Right atrium auricular region (tissue), 2 donors: ENCODE data around the gene COA8. TPM values are rescaled to one million over a fixed set of nuclear protein-coding genes. Genes with fewer than 3 reads are reported as not detected.

Experiments
- DNase-seq: peaks from one replicate; pipeline ENCODE4 v3.0.0-alpha.2; 2019; ENCODE audit warnings: low spot score
- H3K27ac ChIP-seq, 2 donors: fragments of 200-600 bp; sonication (generic); 1 replicate in 1 of 2; 2 replicates in 1 of 2; pipeline ENCODE4 v1.5.1; 2016 to 2019
- H3K27me3 ChIP-seq, 2 donors: fragments of 200-600 bp; sonication (generic); one replicate each; pipeline versions ENCODE4 v1.5.1 to v1.6.0; 2017 to 2019
- H3K36me3 ChIP-seq: fragments of 200-600 bp; sonication (generic); one replicate; pipeline ENCODE4 v1.5.1; 2016
- H3K4me1 ChIP-seq, 2 donors: fragments of 200-600 bp; sonication (generic); one replicate each; pipeline versions ENCODE4 v1.5.1 to v1.6.0; 2017 to 2019
- H3K4me3 ChIP-seq, 2 donors: fragments of 200-600 bp; sonication (generic); 1 replicate in 1 of 2; 2 replicates in 1 of 2; pipeline ENCODE4 v1.5.1; 2017 to 2019; ENCODE audit warnings: mild to moderate bottlenecking in 1 of 2, moderate library complexity in 1 of 2
- H3K9me3 ChIP-seq, 2 donors: fragments of 200-600 bp; sonication (generic); one replicate each; pipeline ENCODE4 v1.5.1; 2019
- total RNA-seq, 2 donors: library from RNA; depleted of rRNA; stranded (reverse); fragments of >200 nt; gene quantifications; one replicate each; pipeline ENCODE4 v1.1.0, GENCODE V29; 2016
- TF ChIP-seq, protein P1 (sequence below), 2 donors: fragments of 200-600 bp; sonication (generic); IDR thresholded peaks; one replicate each; pipeline ENCODE4 v1.5.1; 2019; ENCODE audit warnings: antibody characterized with exemption in 2 of 2

COA8 gene
- total RNA-seq, 2 donors from 2014 or later = 21.3 to 53.2 TPM

DNA sequence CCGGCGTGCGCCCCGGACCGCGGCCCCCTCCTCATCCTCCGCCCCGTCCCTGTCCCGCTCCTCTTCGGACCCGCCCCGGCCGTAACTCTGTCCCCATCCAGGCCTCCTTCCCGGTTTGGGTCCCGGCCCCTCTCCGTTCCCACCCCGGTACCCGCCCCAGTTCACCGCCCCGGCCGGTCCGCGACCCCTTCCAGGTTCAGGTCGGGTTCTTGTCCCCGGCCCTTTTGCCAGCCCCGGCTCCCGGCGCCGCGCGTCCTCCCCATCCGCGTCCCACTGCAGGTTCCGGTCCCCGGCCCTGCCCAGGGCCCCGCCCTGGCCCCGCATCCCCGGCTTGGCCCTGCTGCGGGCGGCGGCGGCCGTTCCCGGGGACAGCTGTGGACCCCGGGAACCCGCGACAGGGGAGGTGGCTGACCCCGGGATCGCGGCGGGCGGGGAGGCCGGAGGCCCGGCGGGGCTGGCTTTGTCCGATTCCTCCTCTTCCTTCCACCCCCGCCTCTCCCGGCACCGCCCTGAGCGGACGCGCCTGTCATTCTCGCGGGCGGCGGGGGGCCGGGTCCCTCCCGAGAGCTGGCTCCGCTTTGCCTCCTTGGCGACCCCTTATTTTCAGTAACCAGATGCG is 66.9 kb downstream of the COA8 start:
- TF ChIP-seq, protein P1, sequence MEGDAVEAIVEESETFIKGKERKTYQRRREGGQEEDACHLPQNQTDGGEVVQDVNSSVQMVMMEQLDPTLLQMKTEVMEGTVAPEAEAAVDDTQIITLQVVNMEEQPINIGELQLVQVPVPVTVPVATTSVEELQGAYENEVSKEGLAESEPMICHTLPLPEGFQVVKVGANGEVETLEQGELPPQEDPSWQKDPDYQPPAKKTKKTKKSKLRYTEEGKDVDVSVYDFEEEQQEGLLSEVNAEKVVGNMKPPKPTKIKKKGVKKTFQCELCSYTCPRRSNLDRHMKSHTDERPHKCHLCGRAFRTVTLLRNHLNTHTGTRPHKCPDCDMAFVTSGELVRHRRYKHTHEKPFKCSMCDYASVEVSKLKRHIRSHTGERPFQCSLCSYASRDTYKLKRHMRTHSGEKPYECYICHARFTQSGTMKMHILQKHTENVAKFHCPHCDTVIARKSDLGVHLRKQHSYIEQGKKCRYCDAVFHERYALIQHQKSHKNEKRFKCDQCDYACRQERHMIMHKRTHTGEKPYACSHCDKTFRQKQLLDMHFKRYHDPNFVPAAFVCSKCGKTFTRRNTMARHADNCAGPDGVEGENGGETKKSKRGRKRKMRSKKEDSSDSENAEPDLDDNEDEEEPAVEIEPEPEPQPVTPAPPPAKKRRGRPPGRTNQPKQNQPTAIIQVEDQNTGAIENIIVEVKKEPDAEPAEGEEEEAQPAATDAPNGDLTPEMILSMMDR (IDR thresholded peaks at IDR 0.05) = no peak
- Histone ChIP-seq H3K9me3 (no peaks in the 10 kb centered on the region), H3K27ac (peak overlapping the region; percentile 99 to 100), H3K4me3 (peak overlapping the region; percentile 99), H3K27me3 (no peaks in the 10 kb centered on the region), H3K4me1 (peaks cover 0 to 69% of the 10 kb centered on the region in 2 donors), H3K36me3 (no peaks in the 10 kb centered on the region)
- no peak for DNase-seq

DNA sequence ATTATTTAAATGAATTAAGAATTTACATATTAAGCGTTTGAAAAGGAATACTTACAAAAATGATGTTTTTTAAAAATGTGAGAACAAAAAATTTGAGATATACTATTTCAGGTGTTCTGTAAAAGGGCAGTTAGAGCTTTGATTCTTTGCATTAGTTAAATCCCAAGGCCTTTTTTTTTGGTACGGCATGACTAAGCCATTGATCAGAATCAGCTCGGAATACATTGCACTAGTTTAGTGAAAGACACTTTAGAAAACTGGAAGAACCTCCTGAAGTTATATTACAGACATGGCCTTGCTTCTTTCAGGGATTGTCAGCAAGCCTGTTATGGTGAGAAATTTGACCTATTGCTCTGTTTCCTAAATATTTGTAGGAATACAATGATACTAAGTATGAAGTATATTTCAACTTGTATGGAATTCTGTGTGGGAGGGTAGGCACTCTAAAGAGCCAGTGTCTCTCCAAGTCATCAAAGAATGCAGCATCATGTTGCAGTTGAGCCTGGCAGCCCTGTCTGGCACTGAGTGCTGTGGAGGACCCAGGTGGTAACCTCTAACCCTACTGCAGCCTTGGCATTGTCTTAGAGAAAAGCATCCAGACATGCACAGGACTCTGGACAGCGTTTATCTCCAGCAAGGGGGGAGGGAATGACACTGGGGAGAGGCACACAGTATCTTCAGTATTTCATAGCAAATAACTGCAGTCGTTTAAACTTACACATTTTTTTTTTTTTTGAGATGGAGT is 67.8 kb downstream of the COA8 start:
- Histone ChIP-seq H3K27ac (peak overlapping the region; percentile 99 to 100), H3K4me1 (peaks cover 0 to 69% of the 10 kb centered on the region in 2 donors), H3K4me3 (peak overlapping the region; percentile 99), H3K27me3 (no peaks in the 10 kb centered on the region), H3K36me3 (no peaks in the 10 kb centered on the region), H3K9me3 (no peaks in the 10 kb centered on the region)
- TF ChIP-seq, protein P1 (IDR thresholded peaks at IDR 0.05) = no peak
- no peak for DNase-seq

DNA sequence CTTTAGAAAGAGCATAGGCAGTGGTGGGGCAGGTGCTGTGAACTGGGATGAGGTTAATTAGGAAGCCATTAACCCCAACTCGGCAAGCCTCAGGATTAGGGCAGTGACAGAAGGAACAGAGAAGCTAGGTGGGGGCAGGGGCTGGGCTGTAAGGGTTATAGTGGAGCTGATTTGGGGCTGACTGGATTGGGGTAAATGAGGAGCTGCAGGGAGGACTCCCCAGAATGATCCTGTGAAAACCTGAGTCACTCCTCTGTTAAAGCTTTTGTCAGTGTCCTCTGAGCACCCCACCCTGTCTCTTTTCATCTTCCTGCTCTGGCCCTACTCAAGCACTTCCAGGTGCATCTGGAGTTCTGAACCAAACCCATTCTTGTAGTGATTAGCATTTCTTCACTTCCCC is 70.6 kb downstream of the COA8 start:
- H3K36me3 ChIP-seq = no peaks in the 10 kb centered on the region
- H3K27ac ChIP-seq = no peak overlapping the region
- H3K4me1 ChIP-seq = peaks cover 0 to 80% of the 10 kb centered on the region in 2 donors
- TF ChIP-seq, protein P1 (IDR thresholded peaks at IDR 0.05) = no peak
- H3K27me3 ChIP-seq = no peaks in the 10 kb centered on the region
- no peak overlapping the region for H3K4me3 ChIP-seq
- no peaks in the 10 kb centered on the region for H3K9me3 ChIP-seq
- no peak for DNase-seq

DNA sequence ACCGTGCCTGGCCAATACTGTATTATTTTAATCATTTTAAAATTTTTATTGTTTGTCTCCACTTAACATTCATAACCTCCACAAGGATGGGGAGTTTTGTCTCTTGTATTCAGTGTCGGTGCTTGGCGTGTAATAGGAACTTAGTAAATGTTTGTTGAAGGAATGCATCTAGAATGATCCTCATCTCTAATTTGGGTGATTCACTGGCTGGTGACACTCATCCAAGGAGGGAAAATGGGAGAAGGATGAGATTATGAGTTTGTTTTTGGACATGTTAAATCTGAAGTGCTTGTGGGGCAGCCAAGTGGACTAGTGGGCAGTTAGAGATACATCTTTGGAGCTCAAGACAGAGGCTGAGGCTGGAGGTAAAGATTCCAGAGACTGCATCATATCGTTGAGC is 71.4 kb downstream of the COA8 start:
- Histone ChIP-seq H3K4me1 (peaks cover 0 to 85% of the 10 kb centered on the region in 2 donors), H3K36me3 (no peaks in the 10 kb centered on the region), H3K27ac (peak overlapping the region in 1 of 2 donors; percentile 10)

DNA sequence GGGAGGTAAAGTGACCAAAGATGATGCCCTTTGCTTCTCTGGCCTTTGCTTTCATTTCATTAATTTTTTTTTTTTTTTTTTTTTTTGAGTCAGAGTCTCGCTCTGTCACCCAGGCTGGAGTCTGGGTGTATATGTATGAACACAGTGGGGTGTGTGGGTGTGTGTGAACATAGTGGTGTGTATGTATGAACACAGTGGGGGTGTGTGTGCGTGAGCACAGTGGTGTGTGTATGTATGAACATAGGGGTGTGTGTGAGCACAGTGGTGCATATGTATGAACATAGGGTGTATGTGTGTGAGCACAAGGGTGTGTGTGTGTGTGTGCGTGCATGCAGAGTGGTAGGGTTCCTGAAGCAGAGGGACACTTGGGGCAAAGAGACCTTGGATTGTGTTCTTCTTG is 75.8 kb downstream of the COA8 start:
- no peaks in the 10 kb centered on the region for H3K36me3 ChIP-seq
- H3K27me3 ChIP-seq = no peaks in the 10 kb centered on the region
- H3K4me3 ChIP-seq = no peak overlapping the region
- H3K9me3 ChIP-seq = no peaks in the 10 kb centered on the region
- H3K4me1 ChIP-seq = peaks cover 0 to 60% of the 10 kb centered on the region in 2 donors
- H3K27ac ChIP-seq = no peak overlapping the region
- TF ChIP-seq, protein P1 (IDR thresholded peaks at IDR 0.05) = no peak
- DNase-seq = no peak

More for the DNA sequence above, 71.4 kb downstream of the COA8 start:
- Histone ChIP-seq H3K27me3 (no peaks in the 10 kb centered on the region), H3K9me3 (no peaks in the 10 kb centered on the region), H3K4me3 (no peak overlapping the region)
- TF ChIP-seq, protein P1 (IDR thresholded peaks at IDR 0.05) = no peak
- no peak for DNase-seq

Other genes with a start within 250 kb of the COA8 start
- 100 to 1,000 TPM; 175 to 205 TPM for gene EIF5, start 228.7 kb upstream of the COA8 start, total RNA-seq
- 10 to 100 TPM; 71.7 to 74.2 TPM for gene MARK3, start 177.5 kb upstream of the COA8 start, total RNA-seq
- 100 to 1,000 TPM; 546 to 707 TPM for gene CKB, start 40.1 kb upstream of the COA8 start, total RNA-seq
- 1 to 10 TPM; 4.4 to 7.4 TPM for gene TRMT61A, start 33.8 kb upstream of the COA8 start, total RNA-seq
- 10 to 100 TPM; 16.1 to 17.7 TPM for gene BAG5, start 303 bp upstream of the COA8 start, total RNA-seq
- 100 to 1,000 TPM; 185 to 201 TPM for gene KLC1, start 66.3 kb downstream of the COA8 start, total RNA-seq
- 1 to 10 TPM; 2.1 to 3.6 TPM for gene XRCC3, start 152.5 kb downstream of the COA8 start, total RNA-seq
- 10 to 100 TPM; 43.7 to 71.6 TPM for gene ZFYVE21, start 152.8 kb downstream of the COA8 start, total RNA-seq